Vagina (tissue), 2 donors: ENCODE data around the gene HAUS2.

Experiments used
- POLR2A ChIP-seq, 2 donors: fragments of 450-650 bp; IDR thresholded peaks; one replicate each; pipeline ENCODE4 v1.6.1; 2017; ENCODE audit warnings: antibody characterized with exemption in 2 of 2, mild to moderate bottlenecking in 2 of 2, moderate library complexity in 2 of 2
- POLR2AphosphoS5 ChIP-seq, 2 donors: sonication (generic); formaldehyde crosslinking; IDR thresholded peaks; one replicate each; pipeline ENCODE4 v1.9.0; 2017; ENCODE audit warnings: antibody characterized with exemption in 2 of 2, mild to moderate bottlenecking in 2 of 2, low read depth in 1 of 2; ENCODE audit not compliant: insufficient read depth in 1 of 2
- TF ChIP-seq, protein P1 (sequence below), 3 experiments: fragments of 450-650 bp in 2 of 3; fragments of 200-600 bp in 1 of 3; sonication (generic) in 1 of 3; IDR thresholded peaks; one replicate each; pipeline ENCODE4 v1.5.1; 2017 to 2019; ENCODE audit warnings: antibody characterized with exemption in 3 of 3, mild to moderate bottlenecking in 2 of 3, moderate library complexity in 2 of 3

DNA sequence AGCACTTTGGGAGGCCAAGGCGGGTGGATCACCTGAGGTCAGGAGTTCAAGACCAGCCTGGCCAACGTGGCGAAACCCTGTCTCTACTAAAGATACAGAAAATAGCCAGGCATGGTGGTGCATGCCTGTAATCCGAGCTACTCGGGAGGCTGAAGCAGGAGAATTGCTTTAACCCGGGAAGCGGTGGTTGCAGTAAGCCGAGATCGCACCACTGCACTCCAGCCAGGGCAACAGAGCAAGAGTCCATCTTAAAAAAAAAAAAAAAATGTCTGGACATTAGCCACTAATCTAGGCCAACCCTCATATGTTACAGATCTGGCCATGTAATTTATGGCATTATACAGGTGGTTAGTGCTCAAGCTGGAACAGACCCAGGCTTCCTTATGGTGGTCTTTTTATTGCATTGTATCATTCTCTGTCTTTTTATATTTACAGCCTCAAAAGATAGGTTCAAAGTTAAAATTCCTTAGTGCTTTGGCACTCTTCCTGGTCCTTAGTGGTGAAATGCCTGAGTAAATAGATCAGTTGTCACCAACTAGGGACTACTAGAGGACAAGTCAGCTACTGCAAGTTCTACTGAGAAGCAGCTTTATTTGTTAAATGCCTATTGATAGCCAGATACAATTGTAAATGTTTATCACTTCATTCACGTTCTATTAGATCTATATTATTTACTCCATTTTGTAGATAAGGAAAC lies 42.7 kb downstream of the HAUS2 start:
- TF ChIP-seq POLR2A (IDR thresholded peaks at IDR 0.05) (no peak), POLR2AphosphoS5 (IDR thresholded peaks at IDR 0.05; ENCODE audit: insufficient read depth in 1 of 2, low read depth in 1 of 2) (no peak)
- TF ChIP-seq, protein P1, sequence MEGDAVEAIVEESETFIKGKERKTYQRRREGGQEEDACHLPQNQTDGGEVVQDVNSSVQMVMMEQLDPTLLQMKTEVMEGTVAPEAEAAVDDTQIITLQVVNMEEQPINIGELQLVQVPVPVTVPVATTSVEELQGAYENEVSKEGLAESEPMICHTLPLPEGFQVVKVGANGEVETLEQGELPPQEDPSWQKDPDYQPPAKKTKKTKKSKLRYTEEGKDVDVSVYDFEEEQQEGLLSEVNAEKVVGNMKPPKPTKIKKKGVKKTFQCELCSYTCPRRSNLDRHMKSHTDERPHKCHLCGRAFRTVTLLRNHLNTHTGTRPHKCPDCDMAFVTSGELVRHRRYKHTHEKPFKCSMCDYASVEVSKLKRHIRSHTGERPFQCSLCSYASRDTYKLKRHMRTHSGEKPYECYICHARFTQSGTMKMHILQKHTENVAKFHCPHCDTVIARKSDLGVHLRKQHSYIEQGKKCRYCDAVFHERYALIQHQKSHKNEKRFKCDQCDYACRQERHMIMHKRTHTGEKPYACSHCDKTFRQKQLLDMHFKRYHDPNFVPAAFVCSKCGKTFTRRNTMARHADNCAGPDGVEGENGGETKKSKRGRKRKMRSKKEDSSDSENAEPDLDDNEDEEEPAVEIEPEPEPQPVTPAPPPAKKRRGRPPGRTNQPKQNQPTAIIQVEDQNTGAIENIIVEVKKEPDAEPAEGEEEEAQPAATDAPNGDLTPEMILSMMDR (IDR thresholded peaks at IDR 0.05): no peak
